NCI-H226 (cell line): ENCODE data around the gene GTF2F2.
"Not testable (repeated sequence)": the region's sequence is repeated elsewhere in the genome, so short reads cannot be mapped to it uniquely, and the experiment has no call there.

Experiments used
- DNase-seq: peaks from one replicate; pipeline ENCODE4 v3.0.0-alpha.2; 2015

Gene GTF2F2

GRCh38 chr13:45257638-45258333 is 137.5 kb downstream of the GTF2F2 start:
- DNase-seq: no peak

- peak; percentile 82 for DNase-seq
Measured at GRCh38 chr13:45258334-45258675, 138.0 kb downstream of the GTF2F2 start.

GRCh38 chr13:45267215-45267614 is 146.9 kb downstream of the GTF2F2 start:
- DNase-seq: no peak

GRCh38 chr13:45269204-45269603 is 148.9 kb downstream of the GTF2F2 start:
- DNase-seq: peak; percentile 84

- DNase-seq: no peak
Measured at GRCh38 chr13:45276913-45277312, 156.6 kb downstream of the GTF2F2 start.

GRCh38 chr13:45278096-45278645 is 157.9 kb downstream of the GTF2F2 start:
- peak; percentile 25 for DNase-seq

- DNase-seq: peak; percentile 6
Measured at GRCh38 chr13:45280011-45280410, 159.7 kb downstream of the GTF2F2 start.

GRCh38 chr13:45280751-45281634 is 160.7 kb downstream of the GTF2F2 start:
- DNase-seq: peak; percentile 85

- DNase-seq: no peak
Measured at GRCh38 chr13:45282994-45283393, 162.7 kb downstream of the GTF2F2 start.

- no peak for DNase-seq
Measured at GRCh38 chr13:45289936-45290563, 169.7 kb downstream of the GTF2F2 start.

- peak; percentile 58 for DNase-seq
Measured at GRCh38 chr13:45292176-45292575, 171.9 kb downstream of the GTF2F2 start.

- DNase-seq: no peak
Measured at GRCh38 chr13:45295536-45295935, 175.2 kb downstream of the GTF2F2 start.

- DNase-seq: no peak
Measured at GRCh38 chr13:45296259-45296658, 175.9 kb downstream of the GTF2F2 start.

- DNase-seq: no peak
Measured at GRCh38 chr13:45297456-45298205, 177.3 kb downstream of the GTF2F2 start.

GRCh38 chr13:45298206-45298505 is 177.8 kb downstream of the GTF2F2 start:
- DNase-seq: no peak

GRCh38 chr13:45298550-45298949 is 178.2 kb downstream of the GTF2F2 start:
- not testable (repeated sequence) for DNase-seq

GRCh38 chr13:45299194-45299593 is 178.9 kb downstream of the GTF2F2 start:
- peak; percentile 45 for DNase-seq

- DNase-seq: no peak
Measured at GRCh38 chr13:45300190-45300985, 180.1 kb downstream of the GTF2F2 start.

- DNase-seq: no peak
Measured at GRCh38 chr13:45301263-45301662, 181.0 kb downstream of the GTF2F2 start.

GRCh38 chr13:45302507-45302906 is 182.2 kb downstream of the GTF2F2 start:
- DNase-seq: no peak

- DNase-seq: no peak
Measured at GRCh38 chr13:45303026-45303425, 182.7 kb downstream of the GTF2F2 start.

GRCh38 chr13:45303866-45304265 is 183.6 kb downstream of the GTF2F2 start:
- no peak for DNase-seq
